HG02938 (cell line): ENCODE data around the gene PGC.

ENCODE experiments used
- ATAC-seq: cut with Tn5 transposase; IDR thresholded peaks from one replicate; pipeline ENCODE4 v1.9.1; 2021; ENCODE audit warnings: mild to moderate bottlenecking, moderate library complexity; ENCODE audit not compliant: unreplicated experiment

Gene PGC

GRCh38 chr6:41702089-41702745 is 45.0 kb downstream of the PGC start:
- no peak for ATAC-seq

- ATAC-seq = no peak
Measured at GRCh38 chr6:41700463-41701347, 46.5 kb downstream of the PGC start.

GRCh38 chr6:41699063-41699462 is 48.1 kb downstream of the PGC start:
- no peak for ATAC-seq

- no peak for ATAC-seq
Measured at GRCh38 chr6:41697861-41698781, 49.1 kb downstream of the PGC start.

GRCh38 chr6:41696788-41697187 is 50.4 kb downstream of the PGC start:
- no peak for ATAC-seq

GRCh38 chr6:41695825-41696224 is 51.4 kb downstream of the PGC start:
- no peak for ATAC-seq

- no peak for ATAC-seq
Measured at GRCh38 chr6:41694815-41695526, 52.2 kb downstream of the PGC start.

GRCh38 chr6:41693281-41694240 is 53.6 kb downstream of the PGC start:
- no peak for ATAC-seq

GRCh38 chr6:41692730-41693129 is 54.5 kb downstream of the PGC start:
- ATAC-seq = no peak

- ATAC-seq = no peak
Measured at GRCh38 chr6:41692080-41692675, 55.0 kb downstream of the PGC start.

GRCh38 chr6:41691426-41692079 is 55.6 kb downstream of the PGC start:
- no peak for ATAC-seq

- no peak for ATAC-seq
Measured at GRCh38 chr6:41690541-41691330, 56.5 kb downstream of the PGC start.

GRCh38 chr6:41689171-41690008 is 57.8 kb downstream of the PGC start:
- ATAC-seq = no peak

GRCh38 chr6:41688256-41688965 is 58.8 kb downstream of the PGC start:
- ATAC-seq = no peak

- no peak for ATAC-seq
Measured at GRCh38 chr6:41687501-41688175, 59.6 kb downstream of the PGC start.
